ENCODE measurements around the gene QSOX1. TPM values are rescaled to one million over a fixed set of nuclear protein-coding genes. Genes with fewer than 3 reads are reported as not detected.
"Not testable (repeated sequence)": the region's sequence is repeated elsewhere in the genome, so short reads cannot be mapped to it uniquely, and the experiment has no call there.

Gene QSOX1
- total RNA-seq, 1 donor from 2014 or later: 202 TPM

DNA sequence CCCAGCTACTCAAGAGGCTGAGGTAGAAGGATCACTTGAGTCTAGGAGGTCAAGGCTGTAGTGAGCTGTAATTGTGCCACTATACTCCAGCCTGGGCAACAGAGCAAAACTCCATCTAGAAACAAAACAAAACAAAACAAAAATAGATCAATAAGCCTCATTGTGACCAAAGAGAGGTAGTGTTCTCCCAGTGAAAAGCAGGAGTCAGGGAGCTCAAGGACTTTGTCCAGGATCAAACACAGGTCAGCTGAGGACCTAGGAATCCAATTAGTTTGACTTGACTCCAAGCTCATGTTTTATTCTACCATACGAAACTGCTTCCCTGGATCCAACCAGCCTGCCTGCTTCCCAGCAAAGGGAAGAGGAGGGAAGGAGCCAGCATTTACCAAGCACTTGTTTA lies 21.5 kb upstream of the QSOX1 start:
- no peak overlapping the region for H3K4me3 ChIP-seq (ENCODE audit: low read depth, low read length)
- TF ChIP-seq, protein P1, sequence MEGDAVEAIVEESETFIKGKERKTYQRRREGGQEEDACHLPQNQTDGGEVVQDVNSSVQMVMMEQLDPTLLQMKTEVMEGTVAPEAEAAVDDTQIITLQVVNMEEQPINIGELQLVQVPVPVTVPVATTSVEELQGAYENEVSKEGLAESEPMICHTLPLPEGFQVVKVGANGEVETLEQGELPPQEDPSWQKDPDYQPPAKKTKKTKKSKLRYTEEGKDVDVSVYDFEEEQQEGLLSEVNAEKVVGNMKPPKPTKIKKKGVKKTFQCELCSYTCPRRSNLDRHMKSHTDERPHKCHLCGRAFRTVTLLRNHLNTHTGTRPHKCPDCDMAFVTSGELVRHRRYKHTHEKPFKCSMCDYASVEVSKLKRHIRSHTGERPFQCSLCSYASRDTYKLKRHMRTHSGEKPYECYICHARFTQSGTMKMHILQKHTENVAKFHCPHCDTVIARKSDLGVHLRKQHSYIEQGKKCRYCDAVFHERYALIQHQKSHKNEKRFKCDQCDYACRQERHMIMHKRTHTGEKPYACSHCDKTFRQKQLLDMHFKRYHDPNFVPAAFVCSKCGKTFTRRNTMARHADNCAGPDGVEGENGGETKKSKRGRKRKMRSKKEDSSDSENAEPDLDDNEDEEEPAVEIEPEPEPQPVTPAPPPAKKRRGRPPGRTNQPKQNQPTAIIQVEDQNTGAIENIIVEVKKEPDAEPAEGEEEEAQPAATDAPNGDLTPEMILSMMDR (IDR thresholded peaks at IDR 0.05; ENCODE audit: insufficient read depth, low read length, poor library complexity, severe bottlenecking): no peak
- no peaks in the 10 kb centered on the region for H3K27me3 ChIP-seq (ENCODE audit: control insufficient read depth, insufficient read depth, low read length)
- no peaks in the 10 kb centered on the region for H3K36me3 ChIP-seq (ENCODE audit: control insufficient read depth, insufficient read depth, low read length)
- no peak for DNase-seq (ENCODE audit: low read depth)

DNA sequence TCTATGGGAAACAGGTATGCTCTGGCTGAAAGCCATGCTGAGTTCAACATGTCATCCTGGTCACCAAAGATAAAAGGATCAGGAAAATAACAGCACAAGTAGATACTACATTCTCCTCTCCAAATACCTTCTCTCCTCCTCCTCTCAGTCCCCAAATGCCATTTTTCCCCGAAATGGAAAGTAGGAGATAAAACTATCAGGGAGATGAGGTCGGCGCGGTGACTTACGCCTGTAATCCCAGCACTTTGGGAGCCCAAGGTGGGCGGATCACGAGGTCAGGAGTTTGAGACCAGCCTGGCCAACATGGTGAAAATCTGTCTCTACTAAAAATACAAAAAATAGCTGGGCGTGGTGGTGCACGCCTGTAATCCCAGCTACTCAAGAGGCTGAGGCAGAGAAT lies 21.0 kb upstream of the QSOX1 start:
- not testable (repeated sequence) for H3K4me3 ChIP-seq (ENCODE audit: low read depth, low read length); H3K27me3 ChIP-seq (ENCODE audit: control insufficient read depth, insufficient read depth, low read length); H3K36me3 ChIP-seq (ENCODE audit: control insufficient read depth, insufficient read depth, low read length); DNase-seq (ENCODE audit: low read depth)

GRCh38 chr1:180135535-180135934 lies 19.1 kb upstream of the QSOX1 start:
- Histone ChIP-seq H3K27me3 (ENCODE audit: control insufficient read depth, insufficient read depth, low read length) (no peaks in the 10 kb centered on the region), H3K36me3 (ENCODE audit: control insufficient read depth, insufficient read depth, low read length) (no peaks in the 10 kb centered on the region), H3K4me3 (ENCODE audit: low read depth, low read length) (no peak overlapping the region)
- DNase-seq (ENCODE audit: low read depth): no peak
- TF ChIP-seq, protein P1 (IDR thresholded peaks at IDR 0.05; ENCODE audit: insufficient read depth, low read length, poor library complexity, severe bottlenecking): no peak

GRCh38 chr1:180136331-180136967 lies 18.2 kb upstream of the QSOX1 start:
- Histone ChIP-seq H3K4me3 (ENCODE audit: low read depth, low read length) (no peak overlapping the region), H3K27me3 (ENCODE audit: control insufficient read depth, insufficient read depth, low read length) (no peaks in the 10 kb centered on the region), H3K36me3 (ENCODE audit: control insufficient read depth, insufficient read depth, low read length) (no peaks in the 10 kb centered on the region)
- TF ChIP-seq, protein P1 (IDR thresholded peaks at IDR 0.05; ENCODE audit: insufficient read depth, low read length, poor library complexity, severe bottlenecking): no peak
- no peak for DNase-seq (ENCODE audit: low read depth)

DNA sequence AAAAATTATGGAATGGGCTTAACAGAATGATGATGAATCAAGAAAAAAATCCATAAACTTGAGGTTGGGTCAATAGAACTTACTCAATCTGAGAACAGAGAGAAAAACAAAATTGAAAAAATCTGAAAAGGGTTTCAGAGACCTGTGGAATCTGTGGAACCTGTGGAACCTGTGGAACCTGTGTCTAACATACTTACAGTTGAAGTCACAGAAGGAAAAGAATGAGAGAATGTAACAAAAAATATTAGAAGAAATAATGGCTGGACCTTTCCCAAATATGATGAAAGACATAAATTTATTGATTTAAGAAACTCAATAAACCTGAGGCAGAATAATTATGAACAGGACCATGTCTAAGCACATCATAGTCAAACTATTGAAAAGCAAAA lies 17.7 kb upstream of the QSOX1 start:
- TF ChIP-seq, protein P1 (IDR thresholded peaks at IDR 0.05; ENCODE audit: insufficient read depth, low read length, poor library complexity, severe bottlenecking): no peak

GRCh38 chr1:180137776-180138175 lies 16.9 kb upstream of the QSOX1 start:
- Histone ChIP-seq H3K27me3 (ENCODE audit: control insufficient read depth, insufficient read depth, low read length) (no peaks in the 10 kb centered on the region), H3K36me3 (ENCODE audit: control insufficient read depth, insufficient read depth, low read length) (no peaks in the 10 kb centered on the region), H3K4me3 (ENCODE audit: low read depth, low read length) (no peak overlapping the region)
- TF ChIP-seq, protein P1 (IDR thresholded peaks at IDR 0.05; ENCODE audit: insufficient read depth, low read length, poor library complexity, severe bottlenecking): no peak
- no peak for DNase-seq (ENCODE audit: low read depth)

More for the DNA sequence above, 17.7 kb upstream of the QSOX1 start:
- Histone ChIP-seq H3K4me3 (ENCODE audit: low read depth, low read length) (no peak overlapping the region), H3K36me3 (ENCODE audit: control insufficient read depth, insufficient read depth, low read length) (no peaks in the 10 kb centered on the region), H3K27me3 (ENCODE audit: control insufficient read depth, insufficient read depth, low read length) (no peaks in the 10 kb centered on the region)
- DNase-seq (ENCODE audit: low read depth): no peak

All from kidney epithelial cell (primary cell).